ENCODE data around the gene NOTCH3. TPM values are rescaled to one million over a fixed set of nuclear protein-coding genes. Genes with fewer than 3 reads are reported as not detected.

NOTCH3 gene
- total and polyA plus RNA-seq, 4 donors: 0.49 to 3.7 (median 2.9) TPM

GRCh38 chr19:15222738-15223648 lies 22.2 kb upstream of the NOTCH3 start:
- WGBS: 4% methylated on average over 48 of the region's 48 CpGs
- Histone ChIP-seq H3K9ac (ENCODE audit: low read depth in 1 of 2, low read length in 2 of 2) (no peak overlapping the region), H3K27ac (ENCODE audit: low read depth in 1 of 2, low read length in 2 of 2) (no peak overlapping the region)

GRCh38 chr19:15220833-15221232 lies 20.0 kb upstream of the NOTCH3 start:
- 80% methylated on average over 6 of the region's 6 CpGs for WGBS
- Histone ChIP-seq H3K27me3 (ENCODE audit: control insufficient read depth in 4 of 4, insufficient read depth in 4 of 4, low read length in 3 of 4) (peaks cover 0 to 4% (median 0%) of the 10 kb centered on the region in 4 donors), H3K9me3 (ENCODE audit: control insufficient read depth in 4 of 4, low read length in 3 of 4) (no peaks in the 10 kb centered on the region), H3K36me3 (ENCODE audit: control insufficient read depth in 4 of 4, insufficient read depth in 3 of 4, low read depth in 1 of 4, low read length in 3 of 4) (no peaks in the 10 kb centered on the region), H3K27ac (ENCODE audit: low read depth in 1 of 2, low read length in 2 of 2) (no peak overlapping the region), H3K4me1 (ENCODE audit: control insufficient read depth in 4 of 4, insufficient read depth in 4 of 4, low read length in 3 of 4) (peaks cover 2 to 10% (median 5%) of the 10 kb centered on the region in 4 donors), H3K9ac (ENCODE audit: low read depth in 1 of 2, low read length in 2 of 2) (no peak overlapping the region), H3K4me3 (ENCODE audit: low read depth in 1 of 3, low read length in 3 of 3) (no peak overlapping the region)
- TF ChIP-seq HNF4A (conservative IDR thresholded peaks at IDR 0.05): no peak
- no peak for TF ChIP-seq ATF3 (IDR thresholded peaks at IDR 0.05)
- TF ChIP-seq ZBTB33 (IDR thresholded peaks at IDR 0.05): no peak
- TF ChIP-seq EGR1 (IDR thresholded peaks at IDR 0.05; ENCODE audit: low read depth in 2 of 2): no peak
- no peak for TF ChIP-seq TAF1 (conservative IDR thresholded peaks at IDR 0.05)
- no peak for TF ChIP-seq RXRA (IDR thresholded peaks at IDR 0.05)
- TF ChIP-seq FOXA1 (IDR thresholded peaks at IDR 0.05): no peak
- TF ChIP-seq RAD21 (IDR thresholded peaks at IDR 0.05): no peak
- no peak for DNase-seq (ENCODE audit: low spot score)

More at GRCh38 chr19:15222738-15223648, 22.2 kb upstream of the NOTCH3 start:
- TF ChIP-seq GABPA (IDR thresholded peaks at IDR 0.05 in 1 of 2, conservative IDR thresholded peaks at IDR 0.05 in 1 of 2) (no peak), JUND (IDR thresholded peaks at IDR 0.05) (no peak), SP1 (IDR thresholded peaks at IDR 0.05) (peak; percentile 33), REST (IDR thresholded peaks at IDR 0.05) (no peak)
- Histone ChIP-seq H3K9me3 (ENCODE audit: control insufficient read depth in 4 of 4, low read length in 3 of 4) (no peaks in the 10 kb centered on the region), H3K4me3 (ENCODE audit: low read depth in 1 of 3, low read length in 3 of 3) (peak overlapping the region in 1 of 3 donors; percentile 44), H3K4me1 (ENCODE audit: control insufficient read depth in 4 of 4, insufficient read depth in 4 of 4, low read length in 3 of 4) (peaks cover 2 to 10% (median 5%) of the 10 kb centered on the region in 4 donors), H3K36me3 (ENCODE audit: control insufficient read depth in 4 of 4, insufficient read depth in 3 of 4, low read depth in 1 of 4, low read length in 3 of 4) (no peaks in the 10 kb centered on the region), H3K27me3 (ENCODE audit: control insufficient read depth in 4 of 4, insufficient read depth in 4 of 4, low read length in 3 of 4) (peaks cover 0 to 4% (median 0%) of the 10 kb centered on the region in 4 donors)
- peak; percentile 75 for DNase-seq (ENCODE audit: low spot score)

Measured in liver (tissue), 9 donors.